PC-3 (cell line): ENCODE measurements around the gene KIF14. TPM values are rescaled to one million over a fixed set of nuclear protein-coding genes. Genes with fewer than 3 reads are reported as not detected.
"Not testable (repeated sequence)": the region's sequence is repeated elsewhere in the genome, so short reads cannot be mapped to it uniquely, and the experiment has no call there.

Experiments
- ATAC-seq: fragments of 200-7000 bp; cut with Tn5 transposase; 2 replicates; pipeline ENCODE4 v1.9.1; 2020; ENCODE audit warnings: mild to moderate bottlenecking, moderate library complexity
- BruUV-seq: library from RNA; stranded (reverse); fragments of 400-500 nt; replicated peaks from 2 replicates; lab custom pipeline; 2021; lab: Mats Ljungman, UMichigan
- CTCF ChIA-PET: fragments of 300-600 bp; sonication (Branson Sonifier 250); formaldehyde crosslinking; loops from one replicate; lab custom pipeline; 2022; ENCODE audit warnings: antibody characterized with exemption; lab: Charles Lee
- POLR2A ChIA-PET: fragments of 300-600 bp; sonication (Branson Sonifier 250); formaldehyde crosslinking; loops from one replicate; lab custom pipeline; 2022; ENCODE audit warnings: antibody characterized with exemption; ENCODE audit not compliant: unreplicated experiment; lab: Charles Lee
- DNase-seq: peaks from one replicate; pipeline ENCODE4 v3.0.0-alpha.2; 2015
- H2AFZ ChIP-seq: fragments of 300-600 bp; sonication (generic); 2 replicates; pipeline ENCODE4 v1.6.0; 2016; ENCODE audit warnings: antibody characterized with exemption, low read length
- H3F3A ChIP-seq: fragments of 300-600 bp; sonication (generic); one replicate; pipeline ENCODE4 v1.6.0; 2017; ENCODE audit warnings: antibody characterized with exemption, low read length, control low read depth, mild to moderate bottlenecking; ENCODE audit not compliant: unreplicated experiment
- H3K27ac ChIP-seq: fragments of 300-600 bp; sonication (generic); 2 replicates; pipeline ENCODE4 v1.5.1; 2016; ENCODE audit warnings: mild to moderate bottlenecking, low read length
- H3K27me3 ChIP-seq: fragments of 300-600 bp; sonication (generic); 2 replicates; pipeline ENCODE4 v1.6.1; 2016; ENCODE audit warnings: low read length, mixed read lengths
- H3K36me3 ChIP-seq: fragments of 300-600 bp; sonication (generic); 2 replicates; pipeline ENCODE4 v1.6.1; 2016; ENCODE audit warnings: low read depth, mixed run types, low read length, mixed read lengths
- H3K4me1 ChIP-seq: fragments of 300-600 bp; sonication (generic); 2 replicates; pipeline ENCODE4 v1.5.1; 2016; ENCODE audit warnings: low read length; ENCODE audit not compliant: insufficient read depth
- H3K4me2 ChIP-seq: fragments of 300-600 bp; sonication (generic); 2 replicates; pipeline ENCODE4 v1.6.0; 2016; ENCODE audit warnings: low read length
- H3K4me3 ChIP-seq: fragments of 300-600 bp; sonication (generic); 2 replicates; pipeline ENCODE4 v1.5.1; 2016; ENCODE audit warnings: mild to moderate bottlenecking, low read length, mixed read lengths
- H3K79me2 ChIP-seq: fragments of 300-600 bp; sonication (generic); 2 replicates; pipeline ENCODE4 v1.6.1; 2017; ENCODE audit warnings: low read length, mixed read lengths
- H3K9ac ChIP-seq: fragments of 300-600 bp; sonication (generic); 2 replicates; pipeline ENCODE4 v1.6.0; 2016; ENCODE audit warnings: mild to moderate bottlenecking, low read length
- H3K9me2 ChIP-seq: fragments of 300-600 bp; sonication (generic); replicated peaks from 2 replicates; pipeline ENCODE4 v1.6.1; 2016; ENCODE audit warnings: mixed run types, low read length, mixed read lengths
- H3K9me3 ChIP-seq: fragments of 300-600 bp; sonication (generic); 2 replicates; pipeline ENCODE4 v1.6.1; 2016; ENCODE audit warnings: low read length, mixed read lengths
- H4K20me1 ChIP-seq: fragments of 300-600 bp; sonication (generic); 2 replicates; pipeline ENCODE4 v1.6.1; 2016; ENCODE audit warnings: low read length, mixed read lengths
- CTCF ChIP-seq: fragments of 300-600 bp; sonication (generic); conservative IDR thresholded peaks from 2 replicates; pipeline ENCODE4 v1.5.1; 2017; ENCODE audit warnings: antibody characterized with exemption, low read depth, mild to moderate bottlenecking, low read length
- EZH2 ChIP-seq: fragments of 300-600 bp; sonication (generic); IDR thresholded peaks from one replicate; pipeline ENCODE4 v1.6.1; 2017; ENCODE audit warnings: antibody characterized with exemption, mild to moderate bottlenecking, low read length; ENCODE audit not compliant: unreplicated experiment
- EZH2phosphoT487 ChIP-seq: fragments of 300-600 bp; sonication (generic); IDR thresholded peaks from 2 replicates; pipeline ENCODE4 v1.6.1; 2018; ENCODE audit warnings: mild to moderate bottlenecking, antibody characterized with exemption, low read length, borderline replicate concordance
- intact Hi-C: fragments of 100-400 bp; cut with micrococcal nuclease; formaldehyde crosslinking; loops from 2 replicates; pipeline ENCODE4 v1.9.0; 2023
- total RNA-seq: library from RNA; depleted of rRNA; stranded (reverse); fragments of >200 nt; gene quantifications from 2 replicates; pipeline ENCODE4 v1.2.3, GENCODE V29; 2014

Gene KIF14
- total RNA-seq, 1 experiment from 2014 or later, result 23.6 TPM

DNA sequence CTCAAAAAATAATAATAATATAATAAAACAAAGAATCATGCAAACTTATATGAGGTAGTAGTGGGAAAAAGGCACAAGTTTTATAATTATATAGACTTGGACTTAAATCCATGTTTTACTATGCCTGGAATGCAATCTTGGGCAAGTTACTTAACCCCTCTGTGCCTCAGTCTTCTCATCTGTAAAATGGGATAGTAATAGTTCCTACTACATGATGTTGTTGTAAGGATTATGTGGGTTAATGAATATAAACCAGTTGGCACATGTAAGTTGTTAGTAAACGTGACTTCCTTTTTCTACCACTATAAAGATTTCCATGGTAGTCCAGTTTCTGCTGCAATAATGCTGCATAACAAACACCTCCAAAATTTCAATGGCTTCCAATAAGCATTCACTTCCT, 10.8 kb upstream of the KIF14 start:
- intact Hi-C loops, result no loop called here
- TF ChIP-seq CTCF (no peak), EZH2phosphoT487 (no peak), EZH2 (no peak)
- CTCF ChIA-PET, result no interaction called here

GRCh38 chr1:200630515-200630899, 10.0 kb upstream of the KIF14 start:
- H3K27ac ChIP-seq, H3F3A ChIP-seq, H3K36me3 ChIP-seq, H3K4me3 ChIP-seq, DNase-seq, H3K4me2 ChIP-seq, H2AFZ ChIP-seq, POLR2A ChIA-PET, H4K20me1 ChIP-seq, H3K9me2 ChIP-seq, H3K4me1 ChIP-seq, BruUV-seq, intact Hi-C loops, H3K27me3 ChIP-seq, H3K9me3 ChIP-seq, ATAC-seq, H3K9ac ChIP-seq, H3K79me2 ChIP-seq: not testable (repeated sequence)
- CTCF ChIA-PET, result interaction anchor here (0.7 kb wide), 1 partner anchor 171 kb away, joined by 4 read pairs; no protein-coding TSS in a partner anchor

More for the DNA sequence above, 10.8 kb upstream of the KIF14 start:
- no peak overlapping the region for H2AFZ ChIP-seq
- BruUV-seq, result no TSS peak
- no peak overlapping the region for H3K4me3 ChIP-seq
- H3K79me2 ChIP-seq, result no peaks in the 10 kb centered on the region
- no peak overlapping the region for H3K4me2 ChIP-seq
- DNase-seq (no peak), ATAC-seq (no peak)
- POLR2A ChIA-PET, result no interaction called here
- H3K36me3 ChIP-seq, result no peaks in the 10 kb centered on the region
- no peaks in the 10 kb centered on the region for H3K9me3 ChIP-seq
- H4K20me1 ChIP-seq, result no peaks in the 10 kb centered on the region
- H3K27me3 ChIP-seq, result no peaks in the 10 kb centered on the region
- no peaks in the 10 kb centered on the region for H3F3A ChIP-seq
- no peak overlapping the region for H3K27ac ChIP-seq
- H3K4me1 ChIP-seq, result no peaks in the 10 kb centered on the region
- no peak overlapping the region for H3K9ac ChIP-seq
- no peaks in the 10 kb centered on the region for H3K9me2 ChIP-seq

DNA sequence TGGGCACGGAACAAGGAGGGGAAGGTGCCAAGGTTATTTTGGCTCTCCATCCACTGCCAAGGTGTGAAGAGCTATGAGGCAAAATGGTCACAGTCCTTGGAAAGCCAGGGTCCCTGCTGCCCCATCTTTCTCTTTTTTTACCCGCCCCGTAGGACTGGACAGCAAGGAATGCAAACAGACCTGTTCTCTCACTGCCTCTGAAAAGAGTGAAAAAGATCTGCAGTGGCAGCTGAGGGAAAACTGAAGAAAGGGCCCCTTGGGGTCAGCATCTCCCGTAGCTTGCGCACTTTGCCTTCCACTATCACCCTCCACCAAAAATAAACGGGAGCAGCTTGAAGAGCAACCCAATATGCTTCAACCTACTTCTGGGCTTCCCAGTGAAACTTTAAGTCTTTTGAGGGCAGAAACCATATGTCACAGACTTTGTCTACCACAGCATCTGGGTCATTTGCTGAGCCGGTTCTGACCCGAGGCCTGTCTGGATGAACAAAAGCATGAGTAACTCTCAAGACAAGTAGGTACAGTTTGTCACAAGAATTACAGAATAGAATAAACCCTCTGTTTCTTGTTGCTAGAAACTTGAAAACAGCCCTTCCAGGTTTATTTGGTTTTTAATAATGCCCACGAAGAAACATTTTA, 9.4 kb upstream of the KIF14 start:
- Histone ChIP-seq H3K79me2 (no peaks in the 10 kb centered on the region), H3K36me3 (no peaks in the 10 kb centered on the region), H3K4me2 (no peak overlapping the region), H3K9me3 (no peaks in the 10 kb centered on the region), H3K9me2 (no peaks in the 10 kb centered on the region), H3K4me3 (no peak overlapping the region), H4K20me1 (no peaks in the 10 kb centered on the region), H3K27me3 (no peaks in the 10 kb centered on the region), H3F3A (no peaks in the 10 kb centered on the region), H3K9ac (no peak overlapping the region), H2AFZ (no peak overlapping the region), H3K27ac (no peak overlapping the region), H3K4me1 (no peaks in the 10 kb centered on the region)
- TF ChIP-seq CTCF (no peak), EZH2phosphoT487 (no peak), EZH2 (no peak)
- intact Hi-C loops, result no loop called here
- ChIA-PET CTCF (interaction anchor here (0.7 kb wide), 1 partner anchor 172 kb away, joined by 4 read pairs; no protein-coding TSS in a partner anchor), POLR2A (no interaction called here)
- no TSS peak for BruUV-seq
- ATAC-seq (no peak), DNase-seq (no peak)
